ENCODE measurements around the gene SLC35A2.
"Not testable (repeated sequence)": the region's sequence is repeated elsewhere in the genome, so short reads cannot be mapped to it uniquely, and the experiment has no call there.

The SLC35A2 gene

DNA sequence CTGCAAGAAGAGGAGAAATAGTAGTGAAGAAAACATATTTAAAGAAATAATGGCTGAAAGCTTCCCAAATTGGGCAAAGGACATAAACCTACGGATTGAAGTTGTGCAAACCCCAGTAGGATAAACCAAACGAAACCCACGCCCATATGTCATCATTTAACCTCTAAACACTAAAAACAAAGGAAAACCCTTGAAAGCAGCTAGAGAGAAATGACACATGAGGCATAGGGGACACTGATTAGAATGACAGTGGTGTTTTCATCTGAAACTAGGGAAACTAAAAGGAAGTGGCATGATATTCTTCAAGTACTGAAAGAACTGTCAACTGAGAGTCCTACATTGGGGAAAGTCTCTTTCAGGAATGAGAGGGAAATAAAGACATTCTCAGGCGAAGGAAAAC, 34.5 kb downstream of the SLC35A2 start:
- not testable (repeated sequence) for H3K27me3 ChIP-seq (ENCODE audit: insufficient read depth, low read length, poor library complexity); H4K5ac ChIP-seq (ENCODE audit: low read length); H2BK15ac ChIP-seq (replicated peaks; ENCODE audit: low read depth); H3K18ac ChIP-seq (ENCODE audit: low read length); DNase-seq; H3K4me1 ChIP-seq (ENCODE audit: control insufficient read depth, low read depth, low read length); H2AK5ac ChIP-seq (ENCODE audit: low read length); H3K56ac ChIP-seq (ENCODE audit: low read length); H2BK120ac ChIP-seq (ENCODE audit: low read depth, low read length); H3K9ac ChIP-seq (ENCODE audit: low read length); H3K79me2 ChIP-seq (ENCODE audit: control insufficient read depth, insufficient read depth, low read length); H3K23ac ChIP-seq (ENCODE audit: low read length); H2BK5ac ChIP-seq (ENCODE audit: low read length); H3K4me3 ChIP-seq (ENCODE audit: low read length); H3K4me2 ChIP-seq (ENCODE audit: low read length); H3K27ac ChIP-seq (ENCODE audit: low read depth, low read length); H3K36me3 ChIP-seq (ENCODE audit: control insufficient read depth, insufficient read depth, low read length); H3K79me1 ChIP-seq (ENCODE audit: low read length); H3K4ac ChIP-seq (ENCODE audit: low read depth, low read length); H4K8ac ChIP-seq (ENCODE audit: low read depth, low read length)
- no CpG with 5 or more reads among the region's 4 CpGs for WGBS (ENCODE audit: extremely low coverage, insufficient coverage, low lambda C conversion rate)

DNA sequence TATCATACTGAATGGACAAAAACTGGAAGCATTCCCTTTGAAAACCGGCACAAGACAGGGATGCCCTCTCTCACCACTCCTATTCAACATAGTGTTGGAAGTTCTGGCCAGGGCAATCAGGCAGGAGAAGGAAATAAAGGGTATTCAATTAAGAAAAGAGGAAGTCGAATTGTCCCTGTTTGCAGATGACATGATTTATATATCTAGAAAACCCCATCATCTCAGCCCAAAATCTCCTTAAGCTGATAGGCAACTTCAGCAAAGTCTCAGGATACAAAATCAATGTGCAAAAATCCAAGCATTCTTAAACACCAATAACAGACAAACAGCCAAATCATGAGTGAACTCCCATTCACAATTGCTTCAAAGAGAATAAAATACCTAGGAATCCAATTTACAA, 39.4 kb downstream of the SLC35A2 start:
- not testable (repeated sequence) for H2AK5ac ChIP-seq (ENCODE audit: low read length); H4K8ac ChIP-seq (ENCODE audit: low read depth, low read length); H3K36me3 ChIP-seq (ENCODE audit: control insufficient read depth, insufficient read depth, low read length); H3K56ac ChIP-seq (ENCODE audit: low read length); H4K5ac ChIP-seq (ENCODE audit: low read length); H2BK15ac ChIP-seq (replicated peaks; ENCODE audit: low read depth); H3K4me1 ChIP-seq (ENCODE audit: control insufficient read depth, low read depth, low read length); H3K79me2 ChIP-seq (ENCODE audit: control insufficient read depth, insufficient read depth, low read length); DNase-seq; H3K4me3 ChIP-seq (ENCODE audit: low read length); H3K23ac ChIP-seq (ENCODE audit: low read length); H3K4ac ChIP-seq (ENCODE audit: low read depth, low read length); H2BK120ac ChIP-seq (ENCODE audit: low read depth, low read length); H3K18ac ChIP-seq (ENCODE audit: low read length); H2BK5ac ChIP-seq (ENCODE audit: low read length); H3K79me1 ChIP-seq (ENCODE audit: low read length); H3K27ac ChIP-seq (ENCODE audit: low read depth, low read length); H3K4me2 ChIP-seq (ENCODE audit: low read length); H3K27me3 ChIP-seq (ENCODE audit: insufficient read depth, low read length, poor library complexity); H3K9ac ChIP-seq (ENCODE audit: low read length)
- no CpG with 5 or more reads among the region's 2 CpGs for WGBS (ENCODE audit: extremely low coverage, insufficient coverage, low lambda C conversion rate)

DNA sequence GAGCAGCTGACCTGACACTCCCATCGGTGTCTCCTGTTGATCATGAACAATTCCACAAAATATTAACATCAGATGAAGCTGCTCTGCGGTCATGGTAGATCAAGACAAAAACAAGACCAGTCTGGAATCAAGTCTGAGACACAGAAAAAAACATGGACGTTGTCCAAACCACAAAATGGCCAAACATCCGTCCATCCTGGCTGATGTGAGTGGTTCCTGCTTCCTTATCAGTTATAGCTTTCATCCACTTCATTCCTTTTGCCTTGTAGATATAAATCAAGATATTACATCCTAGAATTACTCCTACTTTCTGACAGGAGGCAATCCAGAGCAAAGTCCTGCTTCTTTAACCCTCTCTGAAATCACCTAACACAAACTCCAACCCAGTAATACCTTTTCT, 47.2 kb downstream of the SLC35A2 start:
- H4K5ac ChIP-seq (ENCODE audit: low read length) = no peak overlapping the region
- no peak overlapping the region for H3K9ac ChIP-seq (ENCODE audit: low read length)
- H3K79me2 ChIP-seq (ENCODE audit: control insufficient read depth, insufficient read depth, low read length) = no peaks in the 10 kb centered on the region
- H2BK120ac ChIP-seq (ENCODE audit: low read depth, low read length) = no peak overlapping the region
- no peak overlapping the region for H3K23ac ChIP-seq (ENCODE audit: low read length)
- H3K36me3 ChIP-seq (ENCODE audit: control insufficient read depth, insufficient read depth, low read length) = no peaks in the 10 kb centered on the region
- H2AK5ac ChIP-seq (ENCODE audit: low read length) = no peak overlapping the region
- no peak overlapping the region for H3K4ac ChIP-seq (ENCODE audit: low read depth, low read length)
- H3K27me3 ChIP-seq (ENCODE audit: insufficient read depth, low read length, poor library complexity) = no peaks in the 10 kb centered on the region
- no peaks in the 10 kb centered on the region for H3K79me1 ChIP-seq (ENCODE audit: low read length)
- H2BK15ac ChIP-seq (replicated peaks; ENCODE audit: low read depth) = no peak overlapping the region
- no peak for DNase-seq
- H2BK5ac ChIP-seq (ENCODE audit: low read length) = no peak overlapping the region
- no peak overlapping the region for H3K18ac ChIP-seq (ENCODE audit: low read length)
- no peak overlapping the region for H3K4me2 ChIP-seq (ENCODE audit: low read length)
- no peak overlapping the region for H3K4me3 ChIP-seq (ENCODE audit: low read length)
- no peak overlapping the region for H3K27ac ChIP-seq (ENCODE audit: low read depth, low read length)
- no peaks in the 10 kb centered on the region for H3K4me1 ChIP-seq (ENCODE audit: control insufficient read depth, low read depth, low read length)
- H4K8ac ChIP-seq (ENCODE audit: low read depth, low read length) = no peak overlapping the region
- no CpG with 5 or more reads among the region's 4 CpGs for WGBS (ENCODE audit: extremely low coverage, insufficient coverage, low lambda C conversion rate)
- no peak overlapping the region for H3K56ac ChIP-seq (ENCODE audit: low read length)

DNA sequence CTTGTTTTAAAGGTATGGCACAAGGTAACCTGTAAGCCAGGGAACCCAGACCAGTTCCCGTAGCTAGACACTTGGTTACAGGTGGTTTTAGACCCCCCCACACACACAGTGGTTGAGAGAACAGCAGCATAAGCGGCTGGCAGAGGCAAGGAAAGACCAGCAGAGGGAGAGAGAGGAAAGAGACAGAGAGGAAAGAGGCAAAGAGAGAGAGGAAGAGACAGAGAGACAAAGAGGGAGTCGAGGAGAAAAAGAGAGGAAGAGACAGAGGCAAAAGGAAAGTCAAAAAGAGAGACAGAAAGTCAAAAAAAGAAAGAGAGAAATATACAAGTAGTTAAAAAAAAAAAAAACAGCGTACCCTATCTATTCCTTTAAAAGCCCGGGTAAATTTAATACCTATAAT, 56.5 kb downstream of the SLC35A2 start:
- H2BK5ac ChIP-seq (ENCODE audit: low read length) = no peak overlapping the region
- no peak overlapping the region for H3K9ac ChIP-seq (ENCODE audit: low read length)
- no peak overlapping the region for H2BK15ac ChIP-seq (replicated peaks; ENCODE audit: low read depth)
- no peaks in the 10 kb centered on the region for H3K36me3 ChIP-seq (ENCODE audit: control insufficient read depth, insufficient read depth, low read length)
- no peak overlapping the region for H4K8ac ChIP-seq (ENCODE audit: low read depth, low read length)
- H2BK120ac ChIP-seq (ENCODE audit: low read depth, low read length) = no peak overlapping the region
- H3K4me2 ChIP-seq (ENCODE audit: low read length) = no peak overlapping the region
- H3K4me1 ChIP-seq (ENCODE audit: control insufficient read depth, low read depth, low read length) = no peaks in the 10 kb centered on the region
- H3K23ac ChIP-seq (ENCODE audit: low read length) = no peak overlapping the region
- H3K27me3 ChIP-seq (ENCODE audit: insufficient read depth, low read length, poor library complexity) = no peaks in the 10 kb centered on the region
- no peak overlapping the region for H3K56ac ChIP-seq (ENCODE audit: low read length)
- H3K27ac ChIP-seq (ENCODE audit: low read depth, low read length) = no peak overlapping the region
- H2AK5ac ChIP-seq (ENCODE audit: low read length) = no peak overlapping the region
- no peak overlapping the region for H3K4me3 ChIP-seq (ENCODE audit: low read length)
- H3K4ac ChIP-seq (ENCODE audit: low read depth, low read length) = no peak overlapping the region
- no peak overlapping the region for H4K5ac ChIP-seq (ENCODE audit: low read length)
- no peaks in the 10 kb centered on the region for H3K79me2 ChIP-seq (ENCODE audit: control insufficient read depth, insufficient read depth, low read length)
- DNase-seq = peak; percentile 55
- H3K79me1 ChIP-seq (ENCODE audit: low read length) = no peaks in the 10 kb centered on the region
- no CpG with 5 or more reads among the region's 5 CpGs for WGBS (ENCODE audit: extremely low coverage, insufficient coverage, low lambda C conversion rate)
- H3K18ac ChIP-seq (ENCODE audit: low read length) = no peak overlapping the region

DNA sequence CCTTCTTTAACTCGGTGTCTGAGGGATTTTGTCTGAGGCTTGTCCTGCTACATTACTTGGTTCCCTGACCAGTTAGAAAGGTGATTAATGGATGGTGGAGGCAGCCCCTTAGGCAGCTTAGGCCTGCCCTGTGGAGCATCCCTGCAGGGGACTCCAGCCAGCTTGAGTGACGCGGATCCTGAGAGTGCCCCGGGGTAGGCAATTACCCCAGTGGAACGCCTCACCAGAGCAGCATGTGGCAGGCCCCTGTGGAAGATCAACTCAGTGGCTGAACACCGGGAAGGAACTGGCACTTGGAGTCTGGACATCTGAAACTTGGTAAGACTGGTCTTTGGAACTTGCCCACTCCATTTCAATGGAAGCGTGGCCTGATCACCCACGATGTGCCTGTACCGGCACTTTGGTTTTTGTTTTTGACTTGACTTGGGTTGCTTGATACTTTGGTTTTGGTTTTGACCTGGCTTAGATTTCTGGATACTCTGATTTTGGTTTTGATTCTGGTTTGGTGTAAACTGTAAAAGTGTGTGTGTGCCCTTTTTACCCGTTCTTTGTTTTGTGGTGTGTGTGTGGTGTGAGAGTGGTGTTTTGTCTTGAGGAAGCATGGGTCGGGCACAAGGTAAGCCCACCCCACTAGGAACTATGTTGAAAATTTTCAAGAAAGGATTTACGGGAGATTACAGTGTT, 57.2 kb downstream of the SLC35A2 start:
- not testable (repeated sequence) for H4K8ac ChIP-seq (ENCODE audit: low read depth, low read length); H4K5ac ChIP-seq (ENCODE audit: low read length); H3K4me1 ChIP-seq (ENCODE audit: control insufficient read depth, low read depth, low read length); H2AK5ac ChIP-seq (ENCODE audit: low read length); H3K79me1 ChIP-seq (ENCODE audit: low read length); H2BK120ac ChIP-seq (ENCODE audit: low read depth, low read length); H3K23ac ChIP-seq (ENCODE audit: low read length); H2BK15ac ChIP-seq (replicated peaks; ENCODE audit: low read depth); H3K18ac ChIP-seq (ENCODE audit: low read length); H2BK5ac ChIP-seq (ENCODE audit: low read length); H3K4me2 ChIP-seq (ENCODE audit: low read length); H3K9ac ChIP-seq (ENCODE audit: low read length); H3K4me3 ChIP-seq (ENCODE audit: low read length); H3K56ac ChIP-seq (ENCODE audit: low read length); H3K79me2 ChIP-seq (ENCODE audit: control insufficient read depth, insufficient read depth, low read length); DNase-seq; H3K27me3 ChIP-seq (ENCODE audit: insufficient read depth, low read length, poor library complexity); H3K36me3 ChIP-seq (ENCODE audit: control insufficient read depth, insufficient read depth, low read length); H3K4ac ChIP-seq (ENCODE audit: low read depth, low read length); H3K27ac ChIP-seq (ENCODE audit: low read depth, low read length)
- WGBS (ENCODE audit: extremely low coverage, insufficient coverage, low lambda C conversion rate) = no CpG with 5 or more reads among the region's 12 CpGs

DNA sequence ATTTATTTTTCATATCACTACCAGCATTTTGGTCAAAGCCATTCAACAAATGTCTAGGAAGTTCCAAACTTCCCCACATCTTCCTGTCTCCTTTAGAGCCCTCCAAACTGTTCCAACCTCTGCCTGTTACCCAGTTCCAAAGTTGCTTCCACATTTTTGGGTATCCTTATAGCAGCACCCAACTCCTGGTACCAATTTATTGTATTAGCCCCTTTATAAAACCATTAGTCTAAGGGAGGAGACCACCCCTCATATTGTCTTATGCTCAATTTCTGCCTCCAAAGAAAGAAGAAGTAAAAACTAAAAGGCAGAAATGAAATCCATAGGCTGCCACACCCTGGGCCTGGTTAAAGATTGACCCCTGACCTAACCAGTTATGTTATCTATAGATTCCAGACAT, 58.0 kb downstream of the SLC35A2 start:
- not testable (repeated sequence) for H3K9ac ChIP-seq (ENCODE audit: low read length); H3K56ac ChIP-seq (ENCODE audit: low read length); H3K4me3 ChIP-seq (ENCODE audit: low read length); H3K4me1 ChIP-seq (ENCODE audit: control insufficient read depth, low read depth, low read length); H3K27me3 ChIP-seq (ENCODE audit: insufficient read depth, low read length, poor library complexity); DNase-seq; H3K4me2 ChIP-seq (ENCODE audit: low read length); H3K23ac ChIP-seq (ENCODE audit: low read length); H3K4ac ChIP-seq (ENCODE audit: low read depth, low read length); H4K5ac ChIP-seq (ENCODE audit: low read length); H4K8ac ChIP-seq (ENCODE audit: low read depth, low read length); H3K79me1 ChIP-seq (ENCODE audit: low read length); H2BK15ac ChIP-seq (replicated peaks; ENCODE audit: low read depth); H2BK120ac ChIP-seq (ENCODE audit: low read depth, low read length); H3K27ac ChIP-seq (ENCODE audit: low read depth, low read length); H2AK5ac ChIP-seq (ENCODE audit: low read length); H3K18ac ChIP-seq (ENCODE audit: low read length); H3K36me3 ChIP-seq (ENCODE audit: control insufficient read depth, insufficient read depth, low read length); H2BK5ac ChIP-seq (ENCODE audit: low read length); H3K79me2 ChIP-seq (ENCODE audit: control insufficient read depth, insufficient read depth, low read length)
